Glomerular visceral epithelial cell (primary cell): ENCODE results near the gene HRH1.
A peak's percentile ranks its signal among the peaks of the same experiment; 100 is the strongest.
"Not testable (repeated sequence)": the region's sequence is repeated elsewhere in the genome, so short reads cannot be mapped to it uniquely, and the experiment has no call there.

ENCODE experiments used
- DNase-seq: peaks from one replicate; pipeline ENCODE4 v3.0.0-alpha.2; 2016; ENCODE audit errors: extremely low spot score

Gene HRH1

DNA sequence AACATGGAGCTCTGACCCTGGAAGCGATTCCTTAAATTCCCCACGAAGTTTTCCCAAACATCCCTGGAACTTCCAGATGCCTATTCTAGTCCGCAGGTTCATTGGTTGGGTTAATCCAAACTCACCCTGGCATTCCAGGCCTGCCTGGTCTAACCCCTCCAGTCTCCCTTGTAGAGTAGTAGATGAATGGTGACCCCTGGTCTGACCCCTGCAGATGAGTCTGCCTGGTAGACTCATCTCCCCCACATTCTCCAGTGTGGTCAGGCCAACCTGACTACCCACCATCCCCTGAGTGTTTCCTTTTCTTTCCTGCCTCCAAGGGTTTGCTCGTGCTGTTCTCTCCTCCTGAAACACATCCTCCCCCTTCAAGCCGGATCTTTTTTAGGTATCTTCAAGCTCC, 10.8 kb upstream of the HRH1 start:
- peak; percentile 60 for DNase-seq

DNA sequence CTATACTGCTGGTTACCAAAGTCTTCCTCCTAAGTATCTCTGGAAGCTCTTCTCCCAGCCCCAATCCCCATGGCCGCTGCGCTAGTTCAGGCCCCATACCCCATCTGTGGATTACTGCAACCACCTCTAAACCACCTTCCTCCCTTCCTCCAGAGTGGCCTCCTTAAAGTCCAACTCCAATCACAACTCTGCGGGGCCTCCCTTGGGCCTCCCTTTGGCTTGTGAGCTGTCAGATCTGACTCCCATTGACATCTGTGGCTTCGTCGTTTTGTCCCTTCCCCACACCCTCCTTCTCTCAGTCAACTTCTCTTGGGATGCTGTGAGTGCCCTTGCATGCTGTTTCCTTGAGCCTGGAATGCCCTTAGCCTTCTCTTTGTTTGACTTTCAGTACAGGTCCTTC, 9.3 kb upstream of the HRH1 start:
- DNase-seq: no peak

DNA sequence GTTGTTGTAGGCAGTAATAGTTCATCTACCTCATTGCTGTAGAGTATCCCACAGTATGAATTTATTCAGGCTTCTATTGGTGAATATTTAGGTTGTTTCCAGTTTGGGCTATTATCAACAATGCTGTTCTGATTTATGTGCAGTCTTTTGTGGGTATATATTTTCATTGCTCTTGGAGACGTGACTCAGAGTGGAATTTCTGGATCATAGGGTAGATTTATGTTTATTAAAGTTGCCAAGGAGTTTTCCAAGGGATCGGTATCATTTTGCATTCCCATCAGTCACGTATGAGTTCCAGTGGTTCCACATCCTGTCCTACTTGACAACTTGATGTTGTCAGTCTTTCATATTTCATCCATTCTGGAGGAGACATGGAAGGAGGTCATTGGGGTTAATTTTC, 8.4 kb upstream of the HRH1 start:
- peak; percentile 87 for DNase-seq

DNA sequence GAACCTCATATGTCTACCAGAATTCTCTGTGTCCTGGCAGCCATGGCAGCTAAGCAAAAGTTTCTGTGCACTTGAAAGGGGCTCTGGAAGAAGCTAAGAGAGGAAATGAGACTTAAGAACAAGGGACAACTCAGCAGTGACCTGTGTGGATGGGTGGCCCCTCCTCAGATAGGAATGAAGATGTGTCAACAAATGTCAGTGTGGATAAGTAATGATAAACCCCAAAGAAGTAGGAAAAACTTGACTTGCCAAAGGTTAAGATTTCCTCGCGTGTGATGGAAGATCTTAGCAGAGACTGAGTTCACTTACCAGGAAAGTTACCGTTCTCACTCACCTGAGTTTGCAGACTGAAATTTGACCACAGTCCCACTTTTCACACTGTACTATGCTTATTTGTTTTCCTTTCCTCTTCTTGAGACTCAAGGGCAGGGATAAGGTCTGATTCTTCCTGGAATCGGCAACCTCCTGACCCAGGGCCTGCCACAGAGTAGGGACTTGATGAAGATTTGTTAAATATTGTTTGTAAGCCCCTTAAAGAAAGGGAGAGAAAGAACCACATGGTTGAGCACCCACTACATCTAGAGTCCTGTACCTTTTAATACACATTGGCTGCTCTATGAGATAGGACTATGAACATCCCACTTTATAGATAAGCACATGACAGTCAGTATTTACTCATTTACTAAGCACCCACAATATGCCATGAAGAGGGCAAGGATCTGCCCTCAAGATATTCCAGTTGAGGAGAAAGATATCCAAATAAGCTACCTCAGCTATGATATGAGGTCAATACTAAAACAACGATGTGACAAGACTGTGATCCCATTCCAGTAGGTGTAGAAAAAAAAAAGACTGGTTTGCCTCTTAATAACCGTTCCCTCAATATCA, 7.3 kb upstream of the HRH1 start:
- DNase-seq: no peak

DNA sequence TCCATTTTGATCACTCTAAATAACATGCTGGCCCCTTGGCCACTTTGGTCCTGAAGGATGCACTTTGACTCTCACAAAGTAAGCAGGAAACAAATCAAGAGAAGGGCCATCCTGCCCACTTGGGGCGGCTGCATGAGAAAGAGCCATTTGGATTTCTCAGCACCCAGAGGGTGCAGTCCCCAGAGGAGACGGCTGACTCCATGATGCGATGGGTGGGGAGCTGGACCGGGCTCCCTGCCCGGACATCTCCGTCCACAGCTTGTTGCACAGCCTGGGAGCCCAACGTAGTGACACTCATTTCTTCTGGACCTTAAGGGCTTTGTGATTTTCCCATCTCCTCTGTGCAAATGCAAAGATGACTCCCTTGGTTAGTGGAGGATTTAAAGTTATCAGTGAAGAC, 4.0 kb upstream of the HRH1 start:
- DNase-seq: no peak

DNA sequence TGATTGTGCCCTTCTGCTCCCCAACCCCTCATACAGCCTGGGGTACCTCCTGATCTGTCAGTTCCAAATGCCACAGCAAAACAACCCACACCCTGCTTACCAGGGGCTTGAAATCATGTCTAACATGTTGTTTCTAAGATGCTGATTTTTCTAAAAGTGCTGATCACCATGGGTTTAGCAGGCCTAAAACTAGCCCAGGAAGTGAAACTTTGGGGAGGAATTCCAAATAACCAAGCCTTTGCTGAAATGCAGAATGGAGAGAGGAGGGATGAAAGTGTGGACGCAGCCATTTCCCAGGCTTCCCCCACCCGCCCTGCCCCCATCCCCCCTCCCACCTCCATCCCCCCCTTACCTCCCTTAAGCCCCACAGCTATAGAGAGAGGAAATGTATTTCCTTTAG, 2.0 kb upstream of the HRH1 start:
- no peak for DNase-seq

DNA sequence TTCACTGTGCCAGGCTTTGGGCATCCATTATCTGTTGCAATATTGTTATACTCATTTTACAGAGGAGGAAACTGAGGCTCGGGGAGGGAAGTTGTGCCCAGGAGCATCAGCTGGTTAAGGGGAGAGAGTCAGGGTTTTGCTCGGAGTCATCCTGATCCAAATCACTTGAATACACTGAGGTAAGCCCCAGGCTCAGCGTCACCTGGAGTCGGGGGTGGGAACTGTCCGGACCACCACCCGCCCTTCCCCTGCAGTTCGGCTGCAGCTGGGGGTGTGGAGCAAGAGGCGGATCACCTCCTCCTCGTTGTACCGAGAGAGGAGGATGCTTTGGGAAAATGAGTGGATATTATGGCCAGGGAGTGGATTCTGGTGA, 646 bp downstream of the HRH1 start:
- DNase-seq: peak; percentile 28

DNA sequence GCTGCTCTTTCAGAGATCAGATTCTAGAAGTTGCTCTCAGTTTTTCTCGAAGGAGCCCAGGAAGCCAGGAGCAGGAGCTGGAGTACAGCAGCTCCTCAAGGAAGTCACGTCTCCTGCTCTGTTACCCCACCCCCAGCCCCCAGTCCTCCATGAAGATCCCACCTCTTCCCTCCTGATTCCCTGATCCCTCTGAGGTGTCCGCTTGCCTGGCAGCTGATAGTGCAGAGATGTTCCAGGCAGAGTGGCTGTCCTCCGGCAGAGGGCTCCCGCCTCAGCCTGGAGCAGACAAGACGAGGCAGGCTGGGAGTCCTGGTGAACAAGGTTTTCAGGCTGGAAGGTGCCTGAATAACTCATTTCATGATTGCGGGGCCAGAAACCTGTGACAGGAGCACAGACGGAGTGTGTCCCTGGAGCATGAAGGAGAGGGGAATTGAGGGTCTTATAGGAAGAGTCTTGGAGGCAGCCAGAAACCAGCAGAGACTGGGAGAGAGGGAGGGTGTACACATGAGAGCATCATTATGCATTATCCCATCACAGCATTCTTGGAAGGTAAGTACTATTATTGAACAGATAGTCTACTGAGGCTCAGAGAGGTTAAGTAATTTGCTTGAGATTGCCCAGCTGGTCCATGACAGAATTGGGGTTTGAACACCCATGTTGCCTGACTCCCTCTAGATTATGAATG, 1.2 kb downstream of the HRH1 start:
- DNase-seq: peak; percentile 86

DNA sequence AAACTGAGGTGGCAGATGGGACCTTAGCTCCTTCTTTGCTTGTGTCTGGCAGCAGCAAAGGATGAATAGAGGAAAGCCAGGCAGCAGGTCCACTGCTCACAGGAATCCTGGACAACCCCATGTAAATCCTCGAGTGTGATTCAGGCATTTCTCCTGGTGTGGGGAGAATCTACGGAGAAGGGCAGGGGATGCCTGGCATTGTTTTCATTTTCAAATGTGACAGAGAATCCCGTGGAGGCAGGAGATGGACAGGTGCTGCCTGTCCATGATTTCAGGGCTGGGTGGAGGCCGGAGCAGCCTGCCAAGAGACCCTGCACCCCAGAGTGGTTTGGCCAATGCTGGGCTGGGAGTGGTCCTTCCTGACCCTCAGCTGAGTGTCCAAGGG, 1.7 kb downstream of the HRH1 start:
- DNase-seq: no peak

DNA sequence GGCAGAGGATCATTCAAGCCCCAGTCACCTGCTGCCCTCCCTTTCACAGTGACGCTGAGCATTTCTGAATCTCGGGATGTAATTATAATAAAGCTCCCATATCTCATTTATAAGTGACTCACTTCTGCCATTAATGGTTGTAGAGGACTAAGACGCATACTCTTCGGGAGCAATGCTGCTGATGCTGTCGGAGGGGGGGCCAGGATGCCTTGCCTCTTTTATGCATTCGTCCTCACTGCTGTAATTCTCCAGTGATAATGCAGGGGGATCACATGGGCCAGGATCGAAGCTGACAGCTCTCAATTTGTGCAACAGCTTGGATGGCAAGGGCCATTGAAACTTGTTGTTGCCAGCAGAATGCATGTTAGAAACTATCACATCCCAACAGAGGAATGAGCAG, 3.1 kb downstream of the HRH1 start:
- no peak for DNase-seq

DNA sequence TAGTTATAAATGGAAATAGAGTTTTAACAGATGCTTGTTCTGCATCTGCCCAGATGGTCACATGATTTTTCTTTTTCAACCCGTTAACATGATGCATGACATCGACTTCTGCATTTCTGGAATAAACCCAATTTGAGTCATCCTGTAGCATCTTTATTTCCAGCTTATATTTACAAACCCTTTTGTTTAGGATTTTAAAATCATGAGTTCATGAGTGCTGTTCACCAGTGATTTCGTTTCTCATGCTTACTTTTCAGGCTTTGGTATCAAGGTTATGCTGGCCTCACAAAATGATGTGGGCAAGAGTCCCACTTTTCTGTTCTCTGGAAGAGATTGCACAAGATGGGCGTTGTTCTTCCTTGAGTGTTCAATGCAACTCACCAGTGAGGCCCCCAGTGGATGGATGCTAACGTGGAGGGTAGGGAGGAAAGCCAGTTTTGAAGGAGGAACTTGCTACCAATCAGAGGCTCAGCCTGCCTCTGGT, 5.2 kb downstream of the HRH1 start:
- no peak for DNase-seq

DNA sequence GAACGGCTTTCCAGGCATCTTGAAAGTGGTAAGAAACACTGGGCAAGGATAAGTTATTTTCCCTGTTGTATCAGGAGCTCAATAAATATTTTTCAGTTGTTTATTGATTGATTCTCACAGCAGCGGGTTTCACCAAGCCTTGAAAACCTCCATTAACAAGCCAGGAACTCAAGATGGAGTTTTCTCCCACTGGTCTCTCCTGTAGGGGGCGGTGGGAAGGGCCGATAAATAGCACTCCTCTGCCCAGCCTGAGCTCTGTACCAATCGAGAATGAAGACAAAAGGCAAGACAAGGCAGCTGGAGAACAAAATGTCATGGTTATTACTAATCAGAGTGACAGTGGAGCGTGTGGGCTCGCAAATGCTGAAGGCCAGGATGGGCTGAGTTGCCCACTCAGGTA, 7.4 kb downstream of the HRH1 start:
- no peak for DNase-seq

DNA sequence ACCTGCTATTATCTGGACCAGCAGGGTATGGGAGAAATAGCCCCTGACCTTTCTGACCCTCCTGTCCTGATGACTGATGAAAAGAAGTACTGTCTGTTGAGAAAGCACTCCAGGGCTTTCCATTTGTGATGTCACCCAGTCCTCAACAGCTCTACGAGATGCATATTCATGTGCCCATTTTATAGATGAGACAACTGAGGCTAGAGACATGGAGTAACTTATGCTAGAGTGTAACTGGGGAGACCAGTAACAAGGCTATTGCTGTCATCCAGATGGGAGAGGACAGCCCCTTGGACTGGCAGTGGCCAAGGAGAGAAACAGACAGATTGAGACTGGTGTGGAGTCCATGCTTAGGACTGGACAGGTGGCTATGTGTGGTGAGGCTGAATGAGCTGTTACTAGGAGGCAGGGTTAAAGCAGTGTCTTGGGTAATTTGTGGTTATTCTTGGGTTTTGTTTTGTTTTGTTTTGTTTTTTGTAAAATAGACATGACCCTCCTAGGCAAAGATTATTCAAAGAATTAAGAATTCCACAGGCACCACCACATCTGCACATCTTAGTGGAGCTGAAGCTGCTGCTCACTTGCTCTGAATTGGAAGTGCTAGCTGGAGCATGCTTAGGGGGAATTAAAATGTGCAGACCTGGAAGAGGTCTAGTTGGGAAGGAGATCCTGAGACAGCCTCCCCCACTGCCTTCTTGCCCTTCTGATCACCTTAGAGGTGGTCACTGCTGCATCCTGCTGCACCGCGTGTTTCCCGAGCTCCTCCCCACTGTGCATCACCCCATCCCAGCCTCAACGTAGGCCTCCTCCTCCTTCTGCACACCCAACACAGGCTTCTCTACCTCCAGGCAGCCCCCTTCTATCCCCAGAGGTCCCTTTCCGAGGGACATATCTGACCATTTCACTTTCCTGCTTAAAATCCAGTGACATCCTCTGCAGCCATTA, 8.4 kb downstream of the HRH1 start:
- no peak for DNase-seq

DNA sequence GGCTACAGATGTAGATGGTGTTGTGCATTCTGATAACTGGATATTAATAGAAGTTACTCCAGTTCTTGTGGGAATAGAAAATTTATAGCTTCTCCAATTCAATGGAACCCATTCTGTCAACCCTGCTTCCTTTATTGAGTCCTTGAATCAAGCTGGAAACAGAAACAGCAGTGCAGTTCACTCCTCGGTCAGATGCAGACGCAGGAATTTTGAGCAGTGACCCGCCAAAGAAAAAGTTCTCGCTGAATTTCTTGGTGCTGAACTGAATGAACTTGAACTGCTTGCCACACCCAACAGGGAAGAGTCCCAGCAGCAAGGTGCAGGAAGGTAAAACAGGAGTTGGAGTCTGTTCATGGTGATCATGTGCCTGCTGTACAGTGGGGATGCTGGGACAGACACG, 10.3 kb downstream of the HRH1 start:
- DNase-seq: no peak

DNA sequence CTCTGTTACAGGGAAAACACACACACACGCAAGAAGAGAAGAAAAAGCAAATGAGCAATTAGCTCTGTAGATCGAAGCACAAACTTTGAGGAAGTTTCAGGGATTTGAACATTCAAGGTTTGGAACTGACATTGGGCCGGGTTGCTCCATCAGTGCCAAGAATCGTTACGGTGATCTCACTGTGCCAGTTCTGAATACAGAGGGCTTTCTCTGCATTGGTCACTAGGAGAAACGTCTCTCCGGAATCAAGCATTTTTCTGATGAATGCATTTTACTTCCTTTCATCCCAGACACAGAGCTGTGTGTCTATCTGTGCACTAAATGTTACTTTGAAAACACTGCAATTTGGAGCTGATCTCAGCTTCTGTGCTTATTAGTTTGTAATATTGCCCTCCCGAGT, 11.2 kb downstream of the HRH1 start:
- no peak for DNase-seq

DNA sequence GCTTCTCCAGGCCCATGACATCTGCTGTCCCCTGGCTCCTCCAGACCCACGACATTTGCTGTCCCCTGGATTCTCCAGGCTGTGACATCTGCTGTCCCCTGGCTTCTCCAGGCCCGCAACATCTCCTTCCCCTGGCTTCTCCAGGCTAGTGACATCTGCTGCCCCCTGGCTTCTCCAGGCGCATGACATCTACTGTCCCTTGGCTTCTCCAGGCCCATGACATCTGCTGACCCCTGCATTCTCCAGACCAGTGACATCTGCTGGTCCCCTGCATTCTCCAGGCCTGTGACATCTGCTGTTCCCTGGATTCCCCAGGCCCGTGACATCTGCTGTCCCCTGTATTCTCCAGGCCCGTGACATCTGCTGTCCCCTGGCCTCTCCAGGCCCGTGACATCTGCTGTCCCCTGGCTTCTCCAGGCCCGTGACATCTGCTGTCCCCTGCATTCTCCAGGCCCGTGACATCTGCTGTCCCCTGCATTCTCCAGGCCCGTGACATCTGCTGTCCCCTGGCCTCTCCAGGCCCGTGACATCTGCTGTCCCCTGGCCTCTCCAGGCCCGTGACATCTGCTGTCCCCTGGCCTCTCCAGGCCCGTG, 12.6 kb downstream of the HRH1 start:
- DNase-seq: not testable (repeated sequence)

DNA sequence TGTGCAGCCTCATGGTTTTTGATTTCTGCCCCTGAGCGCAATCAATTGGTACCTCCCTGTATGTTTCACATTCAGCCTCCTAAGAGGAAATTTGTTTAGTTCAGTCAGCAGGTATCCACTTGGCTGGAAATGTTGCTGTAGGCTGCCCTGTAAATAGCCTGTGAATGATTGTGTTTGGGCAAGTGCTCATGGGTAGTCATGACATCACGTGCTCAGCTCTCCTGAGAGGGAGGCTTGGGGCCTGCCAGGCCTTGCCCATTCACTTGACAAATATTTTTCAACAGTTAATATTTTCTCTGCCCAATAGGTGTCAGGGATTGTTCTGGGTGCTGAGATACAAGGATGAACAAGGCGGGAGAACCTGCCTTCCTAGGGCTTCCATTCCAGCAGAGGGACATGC, 13.3 kb downstream of the HRH1 start:
- DNase-seq: no peak

DNA sequence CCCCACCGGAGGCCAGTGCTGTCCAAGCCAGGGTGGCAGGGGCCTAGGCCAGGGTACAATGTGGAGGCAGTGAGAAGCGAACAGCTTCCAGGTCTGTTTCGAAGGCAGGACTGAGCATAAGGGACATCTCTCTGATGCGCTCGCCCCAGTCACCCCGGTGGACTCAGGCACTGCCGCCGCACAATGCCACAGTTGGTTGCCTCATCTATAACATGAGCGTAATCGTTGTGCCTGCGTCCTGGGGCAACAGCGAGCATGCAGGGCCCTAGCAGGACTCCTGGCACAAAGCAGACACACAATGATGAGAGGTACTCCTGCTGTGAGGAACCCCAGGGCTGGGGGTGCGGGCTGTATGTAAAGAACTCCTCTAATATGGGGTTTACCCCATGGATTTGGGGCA, 14.1 kb downstream of the HRH1 start:
- no peak for DNase-seq

DNA sequence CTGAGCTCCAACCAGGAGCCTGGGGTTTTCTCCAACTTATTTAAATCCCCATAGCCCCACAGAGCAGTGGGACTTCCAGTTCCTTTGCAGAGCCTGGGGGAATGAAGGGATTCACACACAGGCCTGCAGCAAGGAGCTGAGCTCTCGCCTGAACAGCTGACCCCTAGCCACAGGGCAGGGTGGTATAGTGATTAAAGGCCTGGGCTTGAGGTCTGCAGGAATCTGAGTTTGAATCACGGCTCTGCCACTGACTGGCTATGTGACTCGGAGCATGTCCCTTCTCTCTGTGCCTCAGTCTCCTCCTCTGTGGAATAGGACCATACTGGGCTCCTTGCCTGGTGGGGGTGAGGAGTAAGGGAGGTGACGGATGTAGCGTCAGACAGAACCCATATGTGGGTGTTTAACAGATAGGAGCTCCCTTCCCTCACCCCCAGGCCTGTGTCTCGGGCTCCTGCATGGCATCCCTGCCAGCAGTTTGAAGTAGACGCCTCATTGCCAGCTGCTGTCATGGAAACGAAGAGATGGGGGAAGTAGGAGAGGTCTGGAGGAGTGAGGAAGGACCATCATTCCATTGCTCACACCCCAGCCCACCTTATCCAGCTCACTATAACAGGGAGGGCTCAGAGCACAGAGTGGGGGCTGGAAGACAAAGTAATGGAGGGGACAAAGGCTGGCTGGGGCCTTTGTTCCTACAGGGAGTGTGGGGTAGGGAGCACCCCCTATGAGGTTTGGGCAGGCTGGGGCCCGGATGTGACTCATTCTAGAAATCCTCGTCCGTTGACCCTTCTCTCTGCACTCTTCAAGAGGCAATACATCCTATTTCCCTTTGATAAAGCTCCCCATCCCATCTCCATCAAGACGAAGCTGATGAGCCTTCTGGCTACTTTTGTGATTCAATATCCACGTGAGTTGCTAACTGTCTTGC, 14.8 kb downstream of the HRH1 start:
- no peak for DNase-seq

DNA sequence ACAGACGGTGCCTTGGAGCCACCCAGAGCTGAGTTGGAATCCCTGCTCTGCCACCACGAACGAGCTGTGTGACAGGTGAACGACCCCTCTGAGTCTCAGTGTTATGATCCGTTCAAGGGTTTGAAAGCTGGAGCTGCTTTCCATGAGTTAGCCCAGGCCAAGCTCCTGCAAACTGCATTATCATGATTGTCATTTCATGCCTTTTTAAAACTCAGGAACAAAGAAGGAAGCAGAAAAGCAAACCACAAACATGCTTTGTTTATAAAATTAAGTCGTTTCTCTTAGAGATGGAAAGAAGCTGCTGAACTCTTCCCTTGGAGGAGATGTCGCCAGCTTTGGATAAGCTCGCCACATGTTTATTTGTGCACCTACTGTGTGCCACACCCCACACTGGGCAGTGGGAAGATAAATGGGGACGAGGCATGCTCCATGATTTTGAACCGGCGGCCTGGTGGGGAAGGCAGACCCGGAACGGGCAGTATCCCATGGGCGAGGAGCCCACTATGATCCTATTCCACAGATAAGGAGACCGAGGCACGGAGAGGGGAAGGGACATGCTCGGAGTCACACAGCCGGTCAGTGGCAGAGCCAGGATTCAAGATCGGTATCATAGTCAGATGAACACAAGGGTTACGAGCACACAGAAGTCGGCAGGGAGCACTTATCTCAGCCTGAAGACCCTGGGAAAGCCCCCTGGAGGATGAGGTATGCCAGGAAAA, 15.9 kb downstream of the HRH1 start:
- DNase-seq: no peak
